ENCODE measurements around the gene MYF6. TPM values are rescaled to one million over a fixed set of nuclear protein-coding genes. Genes with fewer than 3 reads are reported as not detected.
"Not testable (repeated sequence)": the region's sequence is repeated elsewhere in the genome, so short reads cannot be mapped to it uniquely, and the experiment has no call there.

MYF6 gene
- polyA plus RNA-seq (ENCODE audit: insufficient read length), result 90.3 TPM

- no peak for DNase-seq (ENCODE audit: low read depth)
These were observed at the start of gene MYF6 for GRCh38 chr12:80707126-80707829. TSS of gene MYF6 (plus strand) at chr12:80707634. CDS start at chr12:80707720, 86 bp downstream.

DNA sequence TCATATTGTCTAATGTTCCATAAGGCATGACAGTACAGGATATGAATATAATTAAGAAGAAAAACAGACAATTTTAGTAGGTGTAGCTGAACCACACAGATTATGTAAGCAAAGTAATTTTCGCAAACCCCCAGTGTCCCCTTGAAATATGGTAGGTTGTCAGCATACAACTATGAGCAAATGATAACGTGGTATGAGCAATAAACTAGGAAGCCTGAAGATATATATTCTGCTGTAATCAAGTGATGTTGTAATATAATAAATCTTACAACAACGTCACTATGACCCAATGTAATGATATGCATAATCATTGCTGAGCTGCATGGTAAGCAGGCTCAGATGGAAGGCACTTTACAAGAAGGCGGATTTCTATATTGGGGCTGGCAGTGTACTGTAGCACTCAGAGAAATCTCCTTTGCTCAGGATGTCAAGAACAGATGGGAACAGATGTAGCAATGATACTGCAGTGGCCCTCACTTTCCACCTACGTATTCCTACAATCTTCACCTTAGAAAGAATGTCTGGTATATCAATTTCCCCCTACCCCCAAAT is 47.8 kb upstream of the MYF6 start:
- DNase-seq (ENCODE audit: low read depth), result no peak

DNA sequence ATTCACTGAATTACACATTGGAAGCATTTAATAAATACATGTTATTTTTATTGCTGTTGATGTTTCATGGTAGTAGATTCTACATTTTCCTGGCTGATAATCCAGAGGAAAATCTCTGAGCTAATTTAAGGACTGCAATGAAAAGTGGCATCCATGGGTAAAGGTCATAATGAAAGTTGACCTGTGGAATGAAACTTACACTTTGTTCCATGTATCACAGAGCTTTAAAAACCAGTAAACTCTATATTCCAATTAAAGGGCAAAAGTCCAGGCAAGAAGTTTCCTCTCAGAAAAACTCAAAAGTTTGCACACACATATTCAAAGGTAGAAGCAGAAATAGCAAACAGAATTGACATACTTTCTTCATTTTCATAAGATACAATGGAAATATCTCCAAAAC is 44.8 kb upstream of the MYF6 start:
- no peak for DNase-seq (ENCODE audit: low read depth)

DNA sequence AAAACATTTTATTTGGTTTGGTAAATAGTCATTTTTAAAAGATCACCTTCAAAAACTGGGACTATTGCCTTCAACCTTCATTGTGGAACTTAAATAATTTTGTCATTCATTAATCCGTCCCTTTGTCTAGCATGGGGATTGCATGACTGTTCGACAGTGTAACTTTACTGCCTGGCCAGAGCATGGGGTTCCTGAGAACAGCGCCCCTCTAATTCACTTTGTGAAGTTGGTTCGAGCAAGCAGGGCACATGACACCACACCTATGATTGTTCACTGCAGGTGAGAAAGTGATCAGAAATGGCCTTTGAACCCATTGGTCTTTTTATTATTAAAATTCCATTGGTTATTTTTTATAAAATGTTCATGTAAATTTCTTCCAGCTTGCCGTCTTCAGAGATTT is 37.2 kb upstream of the MYF6 start:
- no peak for DNase-seq (ENCODE audit: low read depth)

DNA sequence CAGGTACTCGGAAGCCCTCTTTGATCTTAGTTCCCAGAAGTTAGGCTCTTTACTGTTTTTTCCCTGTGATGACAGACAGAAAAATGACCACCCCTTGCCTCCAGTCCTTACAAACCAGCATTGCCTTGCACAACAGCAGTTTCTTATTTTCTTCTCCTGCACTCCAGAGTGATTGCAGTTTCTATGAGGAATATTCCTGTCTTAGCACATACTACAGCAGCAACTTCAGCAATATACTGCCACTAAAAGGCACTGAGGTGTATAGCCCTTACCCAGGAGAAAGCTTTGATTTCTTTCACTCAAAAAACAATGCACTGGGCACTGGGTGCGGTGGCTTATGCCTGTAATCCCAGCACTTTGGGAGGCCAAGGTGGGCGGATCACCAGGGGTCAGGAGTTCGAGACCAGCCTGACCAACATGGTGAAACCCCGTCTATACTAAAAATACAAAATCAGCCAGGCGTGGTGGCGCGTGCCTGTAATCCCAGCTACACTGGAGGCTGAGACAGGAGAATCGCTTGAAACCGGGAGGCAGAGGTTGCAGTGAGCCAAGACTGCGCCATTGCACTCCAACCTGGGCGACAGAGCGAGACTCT is 31.3 kb upstream of the MYF6 start:
- DNase-seq (ENCODE audit: low read depth), result not testable (repeated sequence)

DNA sequence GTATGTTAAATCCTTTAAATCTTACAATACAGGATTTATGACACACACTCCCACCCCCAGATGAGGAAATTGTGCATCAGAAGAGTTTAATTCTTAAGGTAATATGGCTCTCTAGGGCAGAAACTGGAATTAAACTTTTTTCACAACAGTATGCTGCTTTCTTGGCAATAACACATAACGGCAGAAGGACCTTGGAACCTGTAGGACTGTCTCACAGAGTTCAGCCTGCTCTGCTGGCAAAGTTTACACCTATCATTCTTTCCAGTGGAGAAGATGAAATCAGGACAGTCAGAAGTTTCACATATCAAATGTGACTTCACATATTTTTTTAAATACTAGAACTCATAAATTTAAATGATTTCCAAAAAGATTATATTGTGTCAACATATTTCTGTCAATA is 30.6 kb upstream of the MYF6 start:
- DNase-seq (ENCODE audit: low read depth), result no peak

DNA sequence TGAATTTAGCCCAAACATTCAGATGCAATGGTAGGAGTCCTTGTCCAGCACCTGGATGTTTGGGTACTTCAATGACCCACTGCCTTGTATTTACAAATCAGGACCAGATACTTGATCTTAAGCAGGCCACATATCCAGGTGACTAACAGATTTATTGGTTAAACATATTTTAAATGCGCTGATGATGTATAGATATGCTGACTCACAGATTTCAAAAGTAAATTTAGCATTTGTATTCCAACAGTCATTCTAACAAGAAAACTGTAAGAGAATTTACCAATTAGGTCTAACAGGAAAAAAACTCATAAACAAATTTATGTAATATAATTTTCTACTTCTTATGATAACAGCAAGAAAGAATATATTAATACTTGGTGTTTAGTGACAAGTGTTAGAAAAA is 29.4 kb upstream of the MYF6 start:
- DNase-seq (ENCODE audit: low read depth), result no peak

GRCh38 chr12:80679346-80680131 is 27.9 kb upstream of the MYF6 start:
- DNase-seq (ENCODE audit: low read depth), result no peak

DNA sequence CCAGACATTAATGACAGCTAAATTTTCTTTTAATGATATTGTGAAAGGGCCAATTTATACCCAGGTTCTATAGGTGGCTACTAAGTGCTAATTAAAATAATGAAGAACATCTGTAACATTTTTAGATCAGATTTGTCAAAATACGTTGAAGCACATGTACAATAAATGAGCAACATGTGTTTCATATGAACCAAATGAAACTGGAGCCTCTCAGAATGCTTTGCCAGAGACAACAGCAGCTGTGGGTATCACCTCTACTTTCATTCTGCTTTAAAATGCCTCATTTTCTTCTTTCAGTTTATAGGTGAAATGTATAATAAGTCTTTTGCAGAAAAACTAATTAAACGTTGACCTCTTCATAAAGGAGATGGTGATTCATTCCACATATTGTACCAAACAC is 26.1 kb upstream of the MYF6 start:
- no peak for DNase-seq (ENCODE audit: low read depth)

GRCh38 chr12:80681786-80682185 is 25.6 kb upstream of the MYF6 start:
- DNase-seq (ENCODE audit: low read depth), result no peak

DNA sequence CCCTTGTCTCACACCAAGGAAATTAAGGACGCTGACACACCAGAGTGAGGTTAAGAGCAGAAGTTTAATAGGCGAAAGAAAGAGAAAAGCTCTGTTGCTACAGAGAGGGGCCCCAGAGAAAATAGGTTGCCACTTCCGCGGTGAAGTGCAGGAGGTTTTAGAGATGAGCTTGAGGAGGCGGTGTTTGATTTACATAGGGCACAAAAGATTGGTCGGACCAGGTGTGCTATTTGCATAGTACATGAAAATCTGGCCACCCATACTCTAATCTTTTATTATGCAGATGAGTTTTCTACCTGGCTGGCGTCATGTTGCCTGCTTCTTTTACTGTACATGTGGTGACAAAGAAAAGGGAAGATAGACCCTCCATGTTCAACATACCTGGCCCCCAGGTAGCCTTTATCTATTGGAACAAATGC is 23.3 kb upstream of the MYF6 start:
- no peak for DNase-seq (ENCODE audit: low read depth)

- DNase-seq (ENCODE audit: low read depth), result no peak
These were observed 17.3 kb upstream of the MYF6 start for GRCh38 chr12:80690090-80690489.

- no peak for DNase-seq (ENCODE audit: low read depth)
These were observed 16.9 kb upstream of the MYF6 start for GRCh38 chr12:80690513-80690912.

- no peak for DNase-seq (ENCODE audit: low read depth)
These were observed 15.3 kb upstream of the MYF6 start for GRCh38 chr12:80692114-80692513.

GRCh38 chr12:80697270-80697887 is 10.1 kb upstream of the MYF6 start:
- DNase-seq (ENCODE audit: low read depth), result no peak

DNA sequence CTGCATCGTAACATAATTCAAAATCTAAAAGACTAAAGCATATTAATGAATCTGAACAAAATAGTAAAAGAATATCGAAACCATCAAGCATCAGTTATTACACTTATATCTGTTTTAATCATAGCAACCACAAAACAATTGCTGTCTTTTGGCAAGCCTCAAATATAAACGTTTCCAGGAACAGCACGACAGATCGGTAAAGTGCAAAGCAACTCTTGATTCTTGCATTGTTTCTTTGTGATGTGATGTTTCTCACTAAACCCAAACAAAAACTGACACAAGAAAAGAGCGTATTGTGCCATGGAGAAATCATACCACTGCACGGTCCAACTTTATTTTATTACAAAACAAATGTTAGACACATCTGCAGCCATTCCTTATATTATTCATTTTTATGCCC is 9.2 kb upstream of the MYF6 start:
- DNase-seq (ENCODE audit: low read depth), result no peak

DNA sequence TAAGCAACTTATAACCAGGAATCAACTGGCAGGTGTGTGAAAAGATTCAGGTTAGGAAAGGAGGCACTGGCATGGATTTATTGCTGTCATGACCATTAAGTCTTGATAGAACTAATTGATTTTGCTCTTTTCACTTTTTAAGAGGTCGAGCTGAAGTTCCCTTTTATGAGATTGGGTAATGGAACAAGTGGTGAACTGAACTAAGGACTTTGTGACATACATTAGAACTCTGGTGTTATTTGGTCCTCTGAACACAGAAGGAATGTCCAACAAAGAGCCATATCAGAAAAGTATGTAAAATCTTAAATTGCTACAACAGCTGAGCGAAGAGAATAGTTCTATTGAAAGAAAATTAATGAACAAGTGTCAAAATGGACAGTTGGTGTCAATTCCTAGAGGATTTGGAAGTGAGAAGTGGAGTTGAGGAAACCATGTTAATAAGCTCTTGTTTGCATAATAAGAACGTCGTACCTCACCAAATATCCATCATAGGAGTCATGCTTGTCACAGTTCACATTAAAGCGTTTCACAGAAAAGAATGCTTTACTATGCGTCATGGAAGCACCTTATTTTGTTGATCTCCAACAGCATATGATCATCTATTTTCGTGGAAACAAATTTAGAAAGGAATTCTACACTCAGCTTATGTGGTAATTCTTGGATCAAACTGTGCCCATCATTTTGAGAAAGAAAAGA is 8.4 kb upstream of the MYF6 start:
- DNase-seq (ENCODE audit: low read depth), result no peak

- no peak for DNase-seq (ENCODE audit: low read depth)
These were observed 7.1 kb upstream of the MYF6 start for GRCh38 chr12:80700327-80700726.

- DNase-seq (ENCODE audit: low read depth), result no peak
These were observed 6.0 kb upstream of the MYF6 start for GRCh38 chr12:80701388-80701787.

GRCh38 chr12:80702889-80703805 is 4.3 kb upstream of the MYF6 start:
- DNase-seq (ENCODE audit: low read depth), result no peak
